Activated CD4-positive, alpha-beta T cell treated with anti-CD3 and anti-CD28 coated beads, Interleukin-2, amount 10 ng/mL, durations not matched to agents 7 days and 5 days (primary cell): Measurements from ENCODE around the gene HIPK3. TPM values are rescaled to one million over a fixed set of nuclear protein-coding genes. Genes with fewer than 3 reads are reported as not detected.

ENCODE experiments used
- CTCF ChIA-PET: fragments of 350-600 bp; sonication (Branson Sonifier 250); formaldehyde crosslinking; loops from one replicate; lab custom pipeline; 2021; ENCODE audit warnings: antibody characterized with exemption; lab: Charles Lee
- POLR2A ChIA-PET: fragments of 350-600 bp; sonication (Branson Sonifier 250); formaldehyde crosslinking; loops from one replicate; lab custom pipeline; 2021; ENCODE audit warnings: antibody characterized with exemption; lab: Charles Lee
- DNase-seq: peaks from one replicate; pipeline ENCODE4 v3.0.0-alpha.2; 2020
- H3K27ac Mint-ChIP-seq: one replicate; pipeline ENCODE4 v1.8.0; 2021; ENCODE audit warnings: mild to moderate bottlenecking, moderate library complexity, mixed read lengths
- H3K27me3 Mint-ChIP-seq: one replicate; pipeline ENCODE4 v1.8.0; 2021; ENCODE audit warnings: mixed read lengths
- H3K36me3 Mint-ChIP-seq: one replicate; pipeline ENCODE4 v1.8.0; 2021; ENCODE audit warnings: low read depth, mixed read lengths
- H3K4me1 Mint-ChIP-seq: one replicate; pipeline ENCODE4 v1.8.0; 2021; ENCODE audit warnings: mixed read lengths
- H3K4me3 Mint-ChIP-seq: one replicate; pipeline ENCODE4 v1.8.0; 2021; ENCODE audit warnings: mild to moderate bottlenecking, moderate library complexity, mixed read lengths
- H3K9me3 Mint-ChIP-seq: one replicate; pipeline ENCODE4 v1.8.0; 2021; ENCODE audit warnings: mixed read lengths
- total RNA-seq, 2 experiments: library from RNA; stranded (reverse); gene quantifications; one replicate each; pipeline ENCODE4 v1.2.3, GENCODE V29; 2021

The HIPK3 gene
- total RNA-seq, 2 experiments from 2014 or later, result 41.3 to 43.8 TPM

GRCh38 chr11:33379947-33380346 is 122.8 kb downstream of the HIPK3 start:
- H3K36me3 Mint-ChIP-seq, result no peaks in the 10 kb centered on the region
- H3K4me1 Mint-ChIP-seq, result peaks cover 1% of the 10 kb centered on the region
- DNase-seq, result no peak
- CTCF ChIA-PET, result no interaction called here
- no peak overlapping the region for H3K4me3 Mint-ChIP-seq
- POLR2A ChIA-PET, result no interaction called here
- H3K27ac Mint-ChIP-seq, result no peak overlapping the region
- peaks cover 39% of the 10 kb centered on the region for H3K27me3 Mint-ChIP-seq
- no peaks in the 10 kb centered on the region for H3K9me3 Mint-ChIP-seq

- peaks cover 17% of the 10 kb centered on the region for H3K27me3 Mint-ChIP-seq
- H3K36me3 Mint-ChIP-seq, result no peaks in the 10 kb centered on the region
- H3K4me1 Mint-ChIP-seq, result no peaks in the 10 kb centered on the region
- ChIA-PET POLR2A (no interaction called here), CTCF (no interaction called here)
- no peak overlapping the region for H3K4me3 Mint-ChIP-seq
- no peak overlapping the region for H3K27ac Mint-ChIP-seq
- DNase-seq, result no peak
- H3K9me3 Mint-ChIP-seq, result no peaks in the 10 kb centered on the region
These were observed 126.1 kb downstream of the HIPK3 start for GRCh38 chr11:33383075-33383919.

- H3K4me1 Mint-ChIP-seq, result no peaks in the 10 kb centered on the region
- CTCF ChIA-PET, result no interaction called here
These were observed 126.7 kb downstream of the HIPK3 start for GRCh38 chr11:33383920-33384209.

GRCh38 chr11:33384220-33384619 is 127.0 kb downstream of the HIPK3 start:
- no peak for DNase-seq
- H3K9me3 Mint-ChIP-seq, result no peaks in the 10 kb centered on the region
- no peak overlapping the region for H3K4me3 Mint-ChIP-seq
- ChIA-PET POLR2A (no interaction called here), CTCF (no interaction called here)
- no peaks in the 10 kb centered on the region for H3K36me3 Mint-ChIP-seq
- H3K27me3 Mint-ChIP-seq, result peaks cover 9% of the 10 kb centered on the region
- no peaks in the 10 kb centered on the region for H3K4me1 Mint-ChIP-seq
- no peak overlapping the region for H3K27ac Mint-ChIP-seq

More at GRCh38 chr11:33383920-33384209, 126.7 kb downstream of the HIPK3 start:
- POLR2A ChIA-PET, result no interaction called here
- Mint-ChIP-seq H3K27me3 (peaks cover 12% of the 10 kb centered on the region), H3K36me3 (no peaks in the 10 kb centered on the region), H3K9me3 (no peaks in the 10 kb centered on the region), H3K27ac (no peak overlapping the region), H3K4me3 (no peak overlapping the region)
- no peak for DNase-seq

- no peak for DNase-seq
- no peak overlapping the region for H3K27ac Mint-ChIP-seq
- H3K36me3 Mint-ChIP-seq, result no peaks in the 10 kb centered on the region
- H3K4me3 Mint-ChIP-seq, result no peak overlapping the region
- POLR2A ChIA-PET, result no interaction called here
- CTCF ChIA-PET, result no interaction called here
- H3K4me1 Mint-ChIP-seq, result no peaks in the 10 kb centered on the region
- H3K9me3 Mint-ChIP-seq, result no peaks in the 10 kb centered on the region
- H3K27me3 Mint-ChIP-seq, result peaks cover 2% of the 10 kb centered on the region
These were observed 130.4 kb downstream of the HIPK3 start for GRCh38 chr11:33387581-33387980.

- POLR2A ChIA-PET, result no interaction called here
- Mint-ChIP-seq H3K4me1 (no peaks in the 10 kb centered on the region), H3K27me3 (peaks cover 2% of the 10 kb centered on the region), H3K4me3 (no peak overlapping the region), H3K36me3 (no peaks in the 10 kb centered on the region), H3K9me3 (no peaks in the 10 kb centered on the region), H3K27ac (no peak overlapping the region)
- DNase-seq, result no peak
- CTCF ChIA-PET, result no interaction called here
These were observed 130.8 kb downstream of the HIPK3 start for GRCh38 chr11:33387996-33388395.

- Mint-ChIP-seq H3K4me1 (no peaks in the 10 kb centered on the region), H3K36me3 (no peaks in the 10 kb centered on the region), H3K27me3 (peaks cover under 1% of the 10 kb centered on the region), H3K4me3 (no peak overlapping the region), H3K27ac (no peak overlapping the region), H3K9me3 (no peaks in the 10 kb centered on the region)
- POLR2A ChIA-PET, result no interaction called here
- no peak for DNase-seq
- CTCF ChIA-PET, result no interaction called here
These were observed 131.8 kb downstream of the HIPK3 start for GRCh38 chr11:33388793-33389525.

- ChIA-PET CTCF (no interaction called here), POLR2A (no interaction called here)
- no peaks in the 10 kb centered on the region for H3K27me3 Mint-ChIP-seq
- no peaks in the 10 kb centered on the region for H3K4me1 Mint-ChIP-seq
- no peak overlapping the region for H3K27ac Mint-ChIP-seq
- no peaks in the 10 kb centered on the region for H3K36me3 Mint-ChIP-seq
- H3K9me3 Mint-ChIP-seq, result no peaks in the 10 kb centered on the region
- no peak for DNase-seq
- no peak overlapping the region for H3K4me3 Mint-ChIP-seq
These were observed 132.5 kb downstream of the HIPK3 start for GRCh38 chr11:33389635-33390034.

GRCh38 chr11:33390944-33391892 is 134.0 kb downstream of the HIPK3 start:
- Mint-ChIP-seq H3K27ac (no peak overlapping the region), H3K4me3 (no peak overlapping the region), H3K36me3 (no peaks in the 10 kb centered on the region), H3K9me3 (no peaks in the 10 kb centered on the region), H3K4me1 (no peaks in the 10 kb centered on the region), H3K27me3 (peaks cover 2% of the 10 kb centered on the region)
- CTCF ChIA-PET, result interaction anchor here (0.6 kb wide), 1 partner anchor 33 kb away, joined by 3 read pairs; no protein-coding TSS in a partner anchor
- POLR2A ChIA-PET, result no interaction called here
- DNase-seq, result no peak

- CTCF ChIA-PET, result interaction anchor here (0.6 kb wide), 1 partner anchor 33 kb away, joined by 3 read pairs; no protein-coding TSS in a partner anchor
- Mint-ChIP-seq H3K4me1 (no peaks in the 10 kb centered on the region), H3K4me3 (no peak overlapping the region), H3K27me3 (peaks cover 3% of the 10 kb centered on the region), H3K36me3 (no peaks in the 10 kb centered on the region), H3K9me3 (no peaks in the 10 kb centered on the region), H3K27ac (no peak overlapping the region)
- DNase-seq, result no peak
- POLR2A ChIA-PET, result no interaction called here
These were observed 134.7 kb downstream of the HIPK3 start for GRCh38 chr11:33391893-33392251.

GRCh38 chr11:33394431-33395109 is 137.4 kb downstream of the HIPK3 start:
- POLR2A ChIA-PET, result no interaction called here
- CTCF ChIA-PET, result interaction anchor here (1.3 kb wide), 1 partner anchor 8 kb away, joined by 3 read pairs; no protein-coding TSS in a partner anchor
- no peaks in the 10 kb centered on the region for H3K4me1 Mint-ChIP-seq

GRCh38 chr11:33396361-33396760 is 139.2 kb downstream of the HIPK3 start:
- no peaks in the 10 kb centered on the region for H3K36me3 Mint-ChIP-seq
- CTCF ChIA-PET, result interaction anchor here (1.1 kb wide), 1 partner anchor 9 kb away, joined by 3 read pairs; no protein-coding TSS in a partner anchor
- POLR2A ChIA-PET, result no interaction called here
- H3K4me3 Mint-ChIP-seq, result no peak overlapping the region
- DNase-seq, result no peak
- no peak overlapping the region for H3K27ac Mint-ChIP-seq
- H3K9me3 Mint-ChIP-seq, result no peaks in the 10 kb centered on the region
- H3K27me3 Mint-ChIP-seq, result peaks cover 3% of the 10 kb centered on the region
- H3K4me1 Mint-ChIP-seq, result no peaks in the 10 kb centered on the region

More at GRCh38 chr11:33394431-33395109, 137.4 kb downstream of the HIPK3 start:
- H3K27ac Mint-ChIP-seq, result no peak overlapping the region
- H3K36me3 Mint-ChIP-seq, result no peaks in the 10 kb centered on the region
- H3K27me3 Mint-ChIP-seq, result peaks cover 3% of the 10 kb centered on the region
- DNase-seq, result no peak
- H3K9me3 Mint-ChIP-seq, result no peaks in the 10 kb centered on the region
- H3K4me3 Mint-ChIP-seq, result no peak overlapping the region
